ENCODE data around the gene GTPBP6.
"Not testable (repeated sequence)": the region's sequence is repeated elsewhere in the genome, so short reads cannot be mapped to it uniquely, and the experiment has no call there.

The GTPBP6 gene

GRCh38 chrX:330726-331150 is 12.1 kb upstream of the GTPBP6 start:
- no peak overlapping the region for H3K4me3 ChIP-seq (ENCODE audit: low read depth, low read length)
- no peak for TF ChIP-seq POLR2A (IDR thresholded peaks at IDR 0.05; ENCODE audit: extremely low read depth, insufficient read length)
- no peak for TF ChIP-seq MAX (IDR thresholded peaks at IDR 0.05; ENCODE audit: low read depth, low read length)
- TF ChIP-seq MYC (IDR thresholded peaks at IDR 0.05; ENCODE audit: low read depth, low read length), result no peak
- no peak for TF ChIP-seq CTCF (IDR thresholded peaks at IDR 0.05; ENCODE audit: low read depth, low read length)
- no peak for DNase-seq (ENCODE audit: low read depth)

GRCh38 chrX:330141-330725 is 11.6 kb upstream of the GTPBP6 start:
- not testable (repeated sequence) for H3K4me3 ChIP-seq (ENCODE audit: low read depth, low read length); DNase-seq (ENCODE audit: low read depth)

GRCh38 chrX:329291-329910 is 10.8 kb upstream of the GTPBP6 start:
- TF ChIP-seq CTCF (IDR thresholded peaks at IDR 0.05; ENCODE audit: low read depth, low read length) (no peak), MYC (IDR thresholded peaks at IDR 0.05; ENCODE audit: low read depth, low read length) (no peak), MAX (IDR thresholded peaks at IDR 0.05; ENCODE audit: low read depth, low read length) (no peak), POLR2A (IDR thresholded peaks at IDR 0.05; ENCODE audit: extremely low read depth, insufficient read length) (no peak)
- no peak for DNase-seq (ENCODE audit: low read depth)
- no peak overlapping the region for H3K4me3 ChIP-seq (ENCODE audit: low read depth, low read length)

GRCh38 chrX:327660-328126 is 9.1 kb upstream of the GTPBP6 start:
- no peak overlapping the region for H3K4me3 ChIP-seq (ENCODE audit: low read depth, low read length)
- no peak for DNase-seq (ENCODE audit: low read depth)
- TF ChIP-seq MAX (IDR thresholded peaks at IDR 0.05; ENCODE audit: low read depth, low read length), result no peak
- TF ChIP-seq CTCF (IDR thresholded peaks at IDR 0.05; ENCODE audit: low read depth, low read length), result no peak

- not testable (repeated sequence) for H3K4me3 ChIP-seq (ENCODE audit: low read depth, low read length); DNase-seq (ENCODE audit: low read depth)
These were observed 6.1 kb upstream of the GTPBP6 start for GRCh38 chrX:324664-325063.

GRCh38 chrX:323721-324628 is 5.4 kb upstream of the GTPBP6 start:
- no peak for TF ChIP-seq CTCF (IDR thresholded peaks at IDR 0.05; ENCODE audit: low read depth, low read length)
- DNase-seq (ENCODE audit: low read depth), result peak; percentile 57
- H3K4me3 ChIP-seq (ENCODE audit: low read depth, low read length), result no peak overlapping the region

Measured in NB4 (cell line).